Mucosa of gallbladder (tissue), 1 donor: Measurements from ENCODE around the gene BOLL. TPM values are rescaled to one million over a fixed set of nuclear protein-coding genes. Genes with fewer than 3 reads are reported as not detected.
"Not testable (repeated sequence)": the region's sequence is repeated elsewhere in the genome, so short reads cannot be mapped to it uniquely, and the experiment has no call there.

Experiments used
- DNase-seq: peaks from one replicate; pipeline ENCODE4 v3.0.0-alpha.2; 2020; ENCODE audit warnings: low spot score
- total RNA-seq: library from RNA; stranded (reverse); gene quantifications from one replicate; pipeline ENCODE4 v1.2.1, GENCODE V29; 2021
- donor health status: DM: no; HTN: no; CAD: no.

Gene BOLL
- total RNA-seq, 1 donor from 2014 or later = not detected

DNA sequence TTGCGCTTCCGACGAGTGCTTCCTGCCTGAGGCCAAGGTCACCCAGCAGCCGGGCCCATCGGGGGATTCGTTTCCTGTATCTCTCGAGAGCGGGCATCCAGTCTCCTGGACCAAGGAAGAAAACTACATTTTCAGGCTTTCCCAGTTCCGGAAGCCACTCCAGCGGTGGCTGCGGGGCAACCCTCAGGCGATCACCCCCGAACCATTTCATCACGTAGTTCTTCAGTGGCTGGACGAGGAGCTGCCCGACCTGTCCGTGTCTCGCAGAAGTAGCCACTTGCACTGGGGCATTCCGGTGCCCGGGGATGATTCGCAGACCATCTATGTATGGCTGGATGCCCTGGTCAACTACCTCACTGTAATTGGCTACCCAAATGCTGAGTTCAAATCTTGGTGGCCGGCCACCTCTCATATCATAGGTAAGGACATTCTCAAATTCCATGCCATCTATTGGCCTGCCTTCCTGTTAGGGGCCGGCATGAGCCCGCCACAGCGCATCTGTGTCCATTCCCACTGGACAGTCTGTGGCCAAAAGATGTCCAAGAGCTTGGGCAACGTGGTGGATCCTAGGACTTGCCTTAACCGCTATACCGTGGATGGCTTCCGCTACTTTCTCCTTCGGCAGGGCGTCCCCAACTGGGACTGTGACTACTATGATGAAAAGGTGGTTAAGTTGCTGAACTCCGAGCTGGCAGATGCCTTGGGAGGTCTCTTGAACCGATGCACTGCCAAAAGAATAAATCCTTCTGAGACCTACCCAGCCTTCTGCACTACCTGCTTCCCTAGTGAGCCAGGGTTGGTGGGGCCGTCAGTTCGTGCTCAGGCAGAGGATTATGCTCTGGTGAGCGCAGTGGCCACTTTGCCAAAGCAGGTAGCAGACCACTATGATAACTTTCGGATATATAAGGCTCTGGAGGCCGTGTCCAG is 78.9 kb downstream of the BOLL start:
- DNase-seq = peak; percentile 12

DNA sequence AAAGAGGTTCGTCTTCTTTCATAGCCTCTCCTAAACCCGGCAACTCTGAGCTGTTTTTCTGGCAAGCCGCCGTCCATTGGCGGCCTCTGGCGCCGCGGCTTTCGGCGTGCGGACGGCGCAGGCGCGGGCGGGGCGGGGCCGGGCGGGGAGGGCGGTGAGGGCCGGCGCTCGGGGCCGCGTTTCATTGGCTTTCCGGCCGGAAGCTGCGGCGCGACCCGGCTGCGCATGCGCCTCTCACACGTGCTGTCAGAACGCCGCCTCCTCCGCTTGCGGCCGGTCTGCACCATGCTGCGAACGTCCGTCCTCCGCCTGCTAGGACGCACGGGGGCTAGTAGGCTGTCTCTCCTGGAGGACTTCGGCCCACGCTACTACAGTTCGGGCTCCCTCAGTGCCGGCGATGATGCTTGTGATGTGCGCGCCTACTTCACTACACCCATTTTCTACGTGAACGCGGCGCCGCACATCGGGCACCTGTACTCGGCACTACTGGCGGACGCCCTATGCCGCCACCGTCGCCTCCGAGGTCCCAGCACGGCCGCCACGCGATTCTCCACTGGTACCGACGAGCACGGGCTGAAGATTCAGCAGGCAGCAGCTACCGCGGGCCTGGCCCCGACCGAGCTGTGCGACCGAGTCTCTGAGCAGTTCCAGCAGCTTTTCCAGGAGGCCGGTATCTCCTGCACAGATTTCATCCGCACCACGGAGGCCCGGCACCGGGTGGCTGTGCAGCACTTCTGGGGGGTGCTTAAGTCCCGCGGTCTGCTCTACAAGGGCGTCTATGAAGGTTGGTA is 79.8 kb downstream of the BOLL start, which contains the start of gene MARS2:
Gene MARS2 (plus strand): TSS at position 249 of the 791 bp plus-strand sequence. CDS start 37 bp downstream, at position 286.
- peak; percentile 95 for DNase-seq

DNA sequence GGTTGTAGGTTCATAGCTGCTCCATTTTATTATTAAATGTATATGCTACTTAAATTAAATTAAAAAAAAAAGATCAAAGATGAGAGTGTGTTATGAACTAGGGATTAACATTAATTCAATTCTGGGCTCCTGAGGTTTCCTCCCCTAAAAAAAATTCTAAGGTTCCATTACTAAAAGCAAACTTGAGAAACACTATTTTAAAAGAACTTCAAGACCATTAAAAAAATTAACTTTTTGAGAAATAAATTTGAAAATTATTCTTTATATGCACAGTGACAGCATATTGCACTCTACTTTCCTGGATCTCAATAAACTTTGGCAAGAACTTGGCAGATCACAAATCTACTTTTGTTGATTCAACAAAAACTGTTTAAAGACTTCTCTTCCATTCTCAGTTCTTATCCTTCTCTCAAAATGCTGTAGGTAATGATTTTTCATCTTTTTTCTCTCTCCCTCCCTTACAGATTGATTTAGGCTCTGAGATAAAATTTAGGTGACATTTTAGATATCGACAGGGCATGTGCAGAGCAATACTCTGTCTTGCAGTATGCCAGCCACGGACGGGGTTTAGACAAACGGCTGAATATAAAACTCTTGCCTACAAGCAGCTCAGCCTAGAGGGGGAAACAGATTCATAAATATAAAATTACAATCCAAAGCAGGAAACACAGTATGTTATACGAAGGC is 80.5 kb downstream of the BOLL start:
- no peak for DNase-seq

DNA sequence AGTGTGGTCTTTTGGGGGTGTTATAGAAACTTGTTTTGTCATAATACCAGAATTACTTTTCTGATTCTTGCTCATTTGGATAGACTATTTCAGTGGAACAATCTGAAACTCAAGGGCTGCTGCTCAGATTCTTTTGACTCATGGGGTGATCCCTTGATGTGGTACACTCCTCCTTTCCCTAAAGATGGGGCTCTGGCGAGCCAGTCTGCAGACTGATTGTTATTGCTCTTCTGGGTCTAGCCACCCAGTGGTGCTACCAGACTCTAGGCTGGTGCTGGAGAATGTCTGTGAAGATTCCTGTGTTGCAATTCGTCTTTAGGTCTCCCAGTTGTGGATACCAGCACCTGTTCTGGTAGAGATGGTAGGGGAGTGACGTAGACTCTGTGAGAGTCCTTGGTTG is 84.2 kb downstream of the BOLL start:
- DNase-seq = no peak

DNA sequence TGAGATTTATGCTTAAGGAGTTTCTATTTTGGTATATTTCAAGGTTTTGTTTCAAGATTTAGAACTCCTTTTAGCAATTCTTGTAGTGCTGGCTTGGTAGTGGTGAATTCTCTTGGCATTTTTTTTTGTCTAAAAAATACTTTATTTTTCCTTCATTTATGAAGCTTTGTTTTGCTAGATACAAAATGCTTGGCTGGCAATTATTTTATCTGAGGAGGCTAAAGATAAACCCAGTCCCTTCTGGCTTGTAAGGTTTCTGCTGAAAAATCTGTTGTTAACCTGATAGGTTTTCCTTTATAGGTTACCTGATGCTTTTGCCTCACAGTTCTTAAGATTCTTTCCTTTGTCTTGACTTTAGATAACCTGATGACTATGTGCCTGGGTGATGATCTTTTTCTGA is 85.4 kb downstream of the BOLL start:
- DNase-seq = not testable (repeated sequence)

DNA sequence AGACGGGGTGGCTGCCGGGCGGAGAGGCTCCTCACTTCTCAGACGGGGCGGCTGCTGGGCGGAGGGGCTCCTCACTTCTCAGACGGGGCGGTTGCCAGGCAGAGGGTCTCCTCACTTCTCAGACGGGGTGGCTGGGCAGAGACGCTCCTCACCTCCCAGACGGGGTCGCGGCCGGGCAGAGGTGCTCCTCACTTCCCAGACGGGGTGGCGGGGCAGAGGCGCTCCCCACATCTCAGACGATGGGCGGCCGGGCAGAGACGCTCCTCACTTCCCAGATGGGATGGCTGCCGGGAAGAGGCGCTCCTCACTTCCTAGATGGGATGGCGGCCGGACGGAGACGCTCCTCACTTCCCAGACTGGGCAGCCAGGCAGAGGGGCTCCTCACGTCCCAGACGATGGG is 88.5 kb downstream of the BOLL start:
- not testable (repeated sequence) for DNase-seq

DNA sequence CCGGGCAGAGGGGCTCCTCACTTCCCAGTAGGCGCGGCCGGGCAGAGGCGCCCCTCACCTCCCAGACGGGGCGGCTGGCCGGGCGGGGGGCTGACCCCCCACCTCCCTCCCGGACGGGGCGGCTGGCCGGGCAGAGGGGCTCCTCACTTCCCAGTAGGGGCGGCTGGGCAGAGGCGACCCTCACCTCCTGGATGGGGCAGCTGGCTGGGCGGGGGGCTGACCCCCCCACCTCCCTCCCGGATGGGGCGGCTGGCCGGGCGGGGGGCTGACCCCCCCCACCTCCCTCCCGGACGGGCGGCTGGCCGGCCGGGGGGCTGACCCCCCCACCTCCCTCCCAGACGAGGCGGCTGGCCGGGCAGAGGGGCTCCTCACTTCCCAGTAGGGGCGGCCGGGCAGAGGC is 89.1 kb downstream of the BOLL start:
- DNase-seq = not testable (repeated sequence)

DNA sequence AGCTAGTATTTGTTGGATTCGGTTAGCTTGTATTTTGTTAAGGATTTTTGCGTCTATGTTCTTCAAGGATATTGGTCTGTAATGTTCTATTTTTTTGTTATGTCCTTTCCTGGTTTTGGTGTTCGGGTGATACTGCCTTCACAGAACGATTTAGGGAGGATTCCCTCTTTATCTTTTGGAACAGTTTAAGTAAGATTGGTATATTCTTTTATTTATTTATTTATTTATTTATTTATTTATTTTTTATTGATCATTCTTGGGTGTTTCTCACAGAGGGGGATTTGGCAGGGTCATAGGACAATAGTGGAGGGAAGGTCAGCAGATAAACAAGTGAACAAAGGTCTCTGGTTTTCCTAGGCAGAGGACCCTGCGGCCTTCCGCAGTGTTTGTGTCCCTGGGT is 89.9 kb downstream of the BOLL start:
- not testable (repeated sequence) for DNase-seq

DNA sequence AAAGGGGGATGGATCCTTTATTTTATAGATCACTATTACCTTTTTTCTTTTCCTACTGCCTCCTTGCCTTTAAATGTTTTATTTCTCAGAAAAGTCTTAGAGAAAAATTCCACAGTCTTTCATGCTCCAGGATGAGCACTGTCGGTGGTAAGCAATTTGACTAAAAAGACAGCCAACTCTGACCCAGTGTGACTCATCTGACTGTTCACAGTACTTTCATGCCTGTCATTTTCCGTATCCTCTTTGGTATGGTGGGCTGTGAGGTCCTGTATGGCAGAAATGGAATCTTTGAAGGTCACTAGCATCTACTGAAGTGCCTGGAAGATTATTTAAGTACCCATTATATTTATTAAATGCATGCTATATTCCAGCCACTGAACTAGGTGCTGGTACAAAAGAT is 107.6 kb downstream of the BOLL start:
- DNase-seq = no peak

DNA sequence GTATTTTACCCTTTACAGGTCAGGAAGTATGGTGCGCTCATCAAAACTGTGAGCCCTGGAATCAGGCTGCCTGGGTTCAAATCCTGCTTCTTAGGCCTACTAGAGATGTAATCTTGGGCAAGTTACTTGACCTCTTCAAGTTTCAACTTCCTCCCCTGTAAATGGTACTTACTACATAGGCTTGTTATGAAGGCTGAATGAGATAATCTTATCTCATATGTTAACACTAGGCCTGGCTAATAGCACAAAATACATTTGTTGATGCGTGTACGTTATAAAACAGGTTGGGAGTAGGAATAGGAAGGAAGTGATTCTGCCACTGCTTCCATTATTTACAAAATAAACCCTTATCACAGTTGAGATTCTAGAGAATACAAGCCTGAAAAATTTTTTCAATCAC is 108.1 kb downstream of the BOLL start:
- no peak for DNase-seq

Other genes with a start within 250 kb of the BOLL start
- 5.5 TPM for gene RFTN2, start 109.7 kb downstream of the BOLL start, total RNA-seq
- 4.8 TPM for gene MARS2, start 80.0 kb downstream of the BOLL start, total RNA-seq
- gene PLCL1, start 19.3 kb upstream of the BOLL start, total RNA-seq = 4.4 TPM